H1 (cell line): ENCODE measurements around the gene TGM4. TPM values are rescaled to one million over a fixed set of nuclear protein-coding genes. Genes with fewer than 3 reads are reported as not detected.

ENCODE experiments used
- CTCF ChIA-PET: fragments of 300-600 bp; sonication (Branson Sonifier 250); formaldehyde crosslinking; loops from one replicate; lab custom pipeline; 2021; ENCODE audit not compliant: partially characterized antibody; lab: Charles Lee
- POLR2A ChIA-PET: fragments of 300-600 bp; sonication (Branson Sonifier 250); formaldehyde crosslinking; loops from one replicate; lab custom pipeline; 2021; ENCODE audit warnings: inconsistent platforms; ENCODE audit not compliant: partially characterized antibody; lab: Charles Lee
- DNase-seq, 2 experiments: peaks; one replicate each; pipeline versions ENCODE4 v3.0.0 to v3.0.0-alpha.2; 2010 to 2022; ENCODE audit warnings: low spot score in 2 of 2, low read depth in 1 of 2, mixed read lengths in 1 of 2
- FAIRE-seq: peaks from 2 replicates; lab custom pipeline; 2011; peaks lifted over from hg19 to GRCh38; lab: Jason Lieb, UNC
- H2AFZ ChIP-seq: 2 replicates; pipeline ENCODE4 v1.8.1; 2012; ENCODE audit warnings: low read length, inconsistent platforms
- H2AK5ac ChIP-seq: 2 replicates; pipeline ENCODE4 v1.6.1; 2013; ENCODE audit warnings: low read depth, low read length
- H2BK120ac ChIP-seq: replicated peaks from 2 replicates; pipeline ENCODE3; 2013; ENCODE audit warnings: low read depth, low read length, inconsistent platforms
- H2BK12ac ChIP-seq: 2 replicates; pipeline ENCODE4 v1.6.1; 2013; ENCODE audit warnings: low read depth, low read length
- H2BK15ac ChIP-seq: 2 replicates; pipeline ENCODE4 v1.6.1; 2013; ENCODE audit warnings: low read length
- H2BK20ac ChIP-seq: 2 replicates; pipeline ENCODE4 v1.6.1; 2013; ENCODE audit warnings: low read length
- H2BK5ac ChIP-seq: 2 replicates; pipeline ENCODE4 v1.6.1; 2013; ENCODE audit warnings: low read depth, low read length
- H3K14ac ChIP-seq: 2 replicates; pipeline ENCODE4 v1.6.1; 2013; ENCODE audit warnings: inconsistent platforms; ENCODE audit not compliant: insufficient read length
- H3K18ac ChIP-seq: 2 replicates; pipeline ENCODE4 v1.6.1; 2013; ENCODE audit warnings: low read length; ENCODE audit errors: extremely low read depth
- H3K23ac ChIP-seq: 2 replicates; pipeline ENCODE4 v1.6.1; 2013; ENCODE audit warnings: inconsistent platforms; ENCODE audit not compliant: insufficient read length
- H3K23me2 ChIP-seq: 2 replicates; pipeline ENCODE4 v1.6.1; 2013; ENCODE audit warnings: low read depth, low read length
- H3K27ac ChIP-seq: 2 replicates; pipeline ENCODE4 v1.6.1; 2011; ENCODE audit warnings: low read depth, low read length, inconsistent platforms
- H3K27me3 ChIP-seq, 4 experiments: replicated peaks in 1 of 4; 1 replicate in 1 of 4; 2 replicates in 3 of 4; pipeline versions ENCODE4 v1.6.1 to v1.8.1; 2011 to 2013; ENCODE audit warnings: low read length in 3 of 4, mild to moderate bottlenecking in 3 of 4, inconsistent platforms in 2 of 4, mixed read lengths in 2 of 4, moderate library complexity in 1 of 4; ENCODE audit not compliant: control insufficient read depth in 3 of 4, insufficient read depth in 3 of 4; ENCODE audit errors: extremely low read depth in 1 of 4
- H3K36me3 ChIP-seq, 4 experiments: 2 replicates each; pipeline versions ENCODE4 v1.6.1 to v1.8.1; 2011 to 2013; ENCODE audit warnings: mild to moderate bottlenecking in 4 of 4, low read length in 3 of 4, moderate library complexity in 2 of 4, control low read depth in 1 of 4, inconsistent platforms in 1 of 4; ENCODE audit not compliant: insufficient read depth in 4 of 4, control insufficient read depth in 2 of 4
- H3K4ac ChIP-seq: replicated peaks from 2 replicates; pipeline ENCODE3; 2013; ENCODE audit warnings: low read length, low read depth, mixed read lengths, inconsistent platforms; ENCODE audit not compliant: insufficient read length
- H3K4me1 ChIP-seq, 4 experiments: replicated peaks in 1 of 4; 1 replicate in 1 of 4; 2 replicates in 3 of 4; pipeline versions ENCODE4 v1.6.1 to v1.8.1; 2011 to 2013; ENCODE audit warnings: low read length in 3 of 4, inconsistent platforms in 2 of 4, mixed read lengths in 1 of 4; ENCODE audit not compliant: insufficient read depth in 4 of 4, control insufficient read depth in 3 of 4
- H3K4me2 ChIP-seq, 2 experiments: 2 replicates each; pipeline versions ENCODE4 v1.6.1 to v1.8.1; 2011 to 2013; ENCODE audit warnings: low read depth in 2 of 2, low read length in 2 of 2, control low read depth in 1 of 2, inconsistent platforms in 1 of 2, mild to moderate bottlenecking in 1 of 2; ENCODE audit not compliant: insufficient read depth in 1 of 2
- H3K4me3 ChIP-seq, 4 experiments: fragments of 200-600, 300-600 bp in 1 of 4; sonication (generic), shearing (Covaris generic), sonication (Bioruptor Twin) in 1 of 4; 2 replicates each; pipeline versions ENCODE4 v1.5.1 to v1.8.1; 2011 to 2016; ENCODE audit warnings: low read length in 4 of 4, low read depth in 3 of 4, control low read depth in 2 of 4, inconsistent platforms in 2 of 4, mild to moderate bottlenecking in 2 of 4, mixed read lengths in 1 of 4, moderate library complexity in 1 of 4; ENCODE audit not compliant: insufficient read depth in 2 of 4; ENCODE audit errors: extremely low read depth in 1 of 4
- H3K56ac ChIP-seq: replicated peaks from 2 replicates; pipeline ENCODE3; 2013; ENCODE audit warnings: low read depth, mild to moderate bottlenecking, mixed read lengths, low read length, inconsistent platforms; ENCODE audit not compliant: insufficient read length
- H3K79me1 ChIP-seq: 2 replicates; pipeline ENCODE4 v1.6.1; 2013; ENCODE audit warnings: low read depth, low read length, control low read depth
- H3K79me2 ChIP-seq, 2 experiments: 2 replicates each; pipeline versions ENCODE4 v1.6.1 to v1.8.1; 2012 to 2013; ENCODE audit warnings: low read length in 2 of 2, mild to moderate bottlenecking in 2 of 2, inconsistent platforms in 1 of 2; ENCODE audit not compliant: insufficient read depth in 2 of 2, control insufficient read depth in 1 of 2
- H3K9ac ChIP-seq, 4 experiments: replicated peaks in 1 of 4; 1 replicate in 1 of 4; 2 replicates in 3 of 4; pipeline versions ENCODE4 v1.6.1 to v1.8.1; 2011 to 2013; ENCODE audit warnings: low read depth in 3 of 4, low read length in 3 of 4, control low read depth in 2 of 4, mild to moderate bottlenecking in 2 of 4, moderate library complexity in 2 of 4, inconsistent platforms in 1 of 4; ENCODE audit errors: extremely low read depth in 1 of 4
- H3K9me3 ChIP-seq, 2 experiments: 2 replicates each; pipeline versions ENCODE4 v1.6.1 to v1.8.1; 2012 to 2013; ENCODE audit warnings: mild to moderate bottlenecking in 2 of 2, moderate library complexity in 2 of 2, control low read depth in 1 of 2, inconsistent platforms in 1 of 2, low read depth in 1 of 2, low read length in 1 of 2, mixed read lengths in 1 of 2; ENCODE audit not compliant: insufficient read depth in 2 of 2
- H4K20me1 ChIP-seq, 2 experiments: replicated peaks in 1 of 2; 2 replicates each; pipeline versions ENCODE3 to v1.8.1; 2011 to 2013; ENCODE audit warnings: inconsistent platforms in 2 of 2, low read length in 2 of 2, mild to moderate bottlenecking in 1 of 2; ENCODE audit not compliant: insufficient read depth in 2 of 2, control insufficient read depth in 1 of 2
- H4K5ac ChIP-seq: 2 replicates; pipeline ENCODE4 v1.6.1; 2013; ENCODE audit warnings: low read length, low read depth, mixed read lengths, inconsistent platforms; ENCODE audit not compliant: insufficient read length
- H4K8ac ChIP-seq: 2 replicates; pipeline ENCODE4 v1.8.0; 2013; ENCODE audit warnings: mild to moderate bottlenecking, moderate library complexity, low read length, inconsistent platforms; ENCODE audit not compliant: insufficient read depth; ENCODE audit errors: extremely low read depth
- H4K91ac ChIP-seq: replicated peaks from 2 replicates; pipeline ENCODE3; 2013; ENCODE audit warnings: low read length, mixed read lengths, inconsistent platforms; ENCODE audit not compliant: insufficient read length
- BRCA1 ChIP-seq: IDR thresholded peaks from 2 replicates; pipeline ENCODE4 v1.6.1; 2012; ENCODE audit warnings: low read depth, low read length, improper control_type of control experiment
- CBX5 ChIP-seq: fragments of 300-800, 300-1000 bp; sonication (generic); IDR thresholded peaks from 2 replicates; pipeline ENCODE4 v1.7.1; 2016; ENCODE audit warnings: antibody characterized with exemption, low read length, low read depth
- CBX8 ChIP-seq: fragments of 300-800, 300-1000 bp; sonication (generic); IDR thresholded peaks from 2 replicates; pipeline ENCODE4 v1.7.1; 2016; ENCODE audit warnings: low read depth, low read length, borderline replicate concordance
- CTCF ChIP-seq, 3 experiments: IDR thresholded peaks; 1 replicate in 2 of 3; 2 replicates in 1 of 3; pipeline versions ENCODE4 v1.5.1 to v1.6.1; 2011; ENCODE audit warnings: low read length in 3 of 3, mild to moderate bottlenecking in 3 of 3, inconsistent platforms in 2 of 3, low read depth in 1 of 3, moderate library complexity in 1 of 3; ENCODE audit not compliant: insufficient read depth in 1 of 3; ENCODE audit errors: control extremely low read depth in 1 of 3
- FOSL1 ChIP-seq: IDR thresholded peaks from 2 replicates; pipeline ENCODE4 v1.6.1; 2011; ENCODE audit warnings: mild to moderate bottlenecking, low read depth, low read length, moderate library complexity; ENCODE audit not compliant: insufficient read depth
- GTF2F1 ChIP-seq: IDR thresholded peaks from 2 replicates; pipeline ENCODE4 v1.6.1; 2012; ENCODE audit warnings: low read depth, low read length, improper control_type of control experiment, borderline replicate concordance
- MAX ChIP-seq: IDR thresholded peaks from 2 replicates; pipeline ENCODE4 v1.6.1; 2012; ENCODE audit warnings: inconsistent platforms
- POLR2A ChIP-seq, 2 experiments: IDR thresholded peaks; 1 replicate in 1 of 2; 2 replicates in 1 of 2; pipeline ENCODE4 v1.6.1; 2011; ENCODE audit warnings: low read depth in 2 of 2, low read length in 2 of 2, mild to moderate bottlenecking in 2 of 2; ENCODE audit errors: control extremely low read depth in 1 of 2
- POLR2AphosphoS5 ChIP-seq: IDR thresholded peaks from 2 replicates; pipeline ENCODE4 v1.6.1; 2011; ENCODE audit warnings: low read depth, low read length
- SIX5 ChIP-seq: IDR thresholded peaks from 2 replicates; pipeline ENCODE4 v1.6.1; 2011; ENCODE audit warnings: mild to moderate bottlenecking, low read depth, low read length
- SP2 ChIP-seq: IDR thresholded peaks from 2 replicates; pipeline ENCODE4 v1.6.1; 2012; ENCODE audit warnings: mild to moderate bottlenecking, low read length, inconsistent platforms
- SRF ChIP-seq: IDR thresholded peaks from 2 replicates; pipeline ENCODE4 v1.6.1; 2011; ENCODE audit warnings: mild to moderate bottlenecking, low read depth, low read length, moderate library complexity
- WGBS, 2 experiments: shearing (Covaris generic) in 1 of 2; methylation state at CpG; one replicate each; pipeline versions ENCODE4 v1.1.6 to v1.1.7; 2013 to 2015; ENCODE audit warnings: low lambda C conversion rate in 2 of 2, mixed read lengths in 2 of 2, inconsistent platforms in 1 of 2, low coverage in 1 of 2, missing lambda C conversion rate in 1 of 2; ENCODE audit not compliant: insufficient replicate concordance in 2 of 2, insufficient coverage in 1 of 2, insufficient read length in 1 of 2; ENCODE audit errors: extremely low coverage in 1 of 2, missing lambda C conversion rate in 1 of 2; 5-methylcytosine and 5-hydroxymethylcytosine counted together
- polyA plus RNA-seq, 7 experiments: library from polyadenylated mRNA; depleted of rRNA in 3 of 7; stranded (reverse) in 5 of 7; unstranded in 2 of 7; fragments of >200 nt in 5 of 7; fragments of 200-250 nt in 2 of 7; gene quantifications; 1 replicate in 5 of 7; 2 replicates in 1 of 7; 4 replicates in 1 of 7; pipeline versions ENCODE4 v1.2.1 to v1.2.3, GENCODE V29; 2011 to 2013; ENCODE audit warnings: missing spikeins in 2 of 7, mixed read lengths in 2 of 7
- total RNA-seq: library from RNA; stranded (reverse); fragmentation: NEBNext Ultra II Directional; extraction: Animal tissue kit (Norgen Biotek cat#: 25700); gene quantifications from 2 replicates; pipeline ENCODE4 v1.2.1, GENCODE V29; 2021

TGM4 gene
- total and polyA plus RNA-seq, 2 of the 8 experiments (the other 6 are each of a cell fraction or from before 2014, with no cell fraction given): 0.02 TPM; not detected in 1

- no peak overlapping the region for H2AK5ac ChIP-seq
- no peaks in the 10 kb centered on the region for H3K79me1 ChIP-seq
- H2BK120ac ChIP-seq: no peak overlapping the region
- H2BK12ac ChIP-seq: no peak overlapping the region
- no peak overlapping the region for H3K56ac ChIP-seq
- H3K9ac ChIP-seq: no peak overlapping the region
- no peak overlapping the region for H2AFZ ChIP-seq
- H3K9me3 ChIP-seq: no peaks in the 10 kb centered on the region
- 92% methylated on average over 6 of the region's 6 CpGs; no CpG with 5 or more reads in 1 of the 2 experiments for WGBS, 2 experiments
- no peaks in the 10 kb centered on the region for H3K23me2 ChIP-seq
- DNase-seq (no peak), FAIRE-seq (no peak)
- ChIA-PET POLR2A (no interaction called here), CTCF (interaction anchor here (0.9 to 1.5 kb wide), 2 partner anchors 10 to 24 kb away, joined by 3 to 6 read pairs; no protein-coding TSS in a partner anchor)
- no peaks in the 10 kb centered on the region for H3K79me2 ChIP-seq
- no peak overlapping the region for H3K23ac ChIP-seq
- H2BK20ac ChIP-seq: no peak overlapping the region
- H3K27ac ChIP-seq: no peak overlapping the region
- no peak overlapping the region for H2BK5ac ChIP-seq
- no peak overlapping the region for H3K4me3 ChIP-seq
- H4K8ac ChIP-seq: no peak overlapping the region
- H3K4me2 ChIP-seq: no peak overlapping the region
- no peak overlapping the region for H4K5ac ChIP-seq
- H3K27me3 ChIP-seq: no peaks in the 10 kb centered on the region
- no peaks in the 10 kb centered on the region for H4K20me1 ChIP-seq
- no peak overlapping the region for H4K91ac ChIP-seq
- H2BK15ac ChIP-seq: no peak overlapping the region
- no peak overlapping the region for H3K18ac ChIP-seq
- H3K4ac ChIP-seq: no peak overlapping the region
- peaks cover 0 to 4% (median 1%) of the 10 kb centered on the region in 4 experiments; a peak in 1 of 8 replicates for H3K36me3 ChIP-seq
- peaks cover 0 to 2% (median 0%) of the 10 kb centered on the region in 4 experiments; a peak in 1 of 7 replicates for H3K4me1 ChIP-seq
- H3K14ac ChIP-seq: no peak overlapping the region
- TF ChIP-seq POLR2AphosphoS5: peak; percentile 48; the same call in 1 of the 2 replicates
- no peak for TF ChIP-seq SRF
- no peak for TF ChIP-seq FOSL1
- no peak for TF ChIP-seq GTF2F1
- no peak for TF ChIP-seq SP2
- no peak for TF ChIP-seq BRCA1
- peak in 2 of 3 experiments; percentile 10 to 20; a peak in 2 of 4 replicates for TF ChIP-seq CTCF (IDR thresholded peaks at IDR 0.05; ENCODE audit: control extremely low read depth in 1 of 3, insufficient read depth in 1 of 3, low read depth in 1 of 3, low read length in 3 of 3)
- no peak for TF ChIP-seq POLR2A (IDR thresholded peaks at IDR 0.05; ENCODE audit: control extremely low read depth in 1 of 2, low read depth in 2 of 2, low read length in 2 of 2)
- no peak for TF ChIP-seq SIX5
- TF ChIP-seq MAX: no peak
- no peak for TF ChIP-seq CBX5
- no peak for TF ChIP-seq CBX8
Measured at GRCh38 chr3:44918581-44918980, 44.2 kb downstream of the TGM4 start.
